Measurements from ENCODE around the gene TAGAP.

The TAGAP gene

GRCh38 chr6:159044899-159045727, at the start of gene TAGAP:
TAGAP (minus strand) TSS chr6:159044991; CDS start chr6:159044146, 845 bp downstream.
- peak; percentile 93 for DNase-seq

- DNase-seq = no peak
Observed at GRCh38 chr6:159093609-159094443, 49.0 kb upstream of the TAGAP start.

- no peak for DNase-seq
Observed at GRCh38 chr6:159092631-159093030, 47.8 kb upstream of the TAGAP start.

GRCh38 chr6:159090530-159091480, 46.0 kb upstream of the TAGAP start:
- no peak for DNase-seq

GRCh38 chr6:159089909-159090308, 45.1 kb upstream of the TAGAP start:
- DNase-seq = no peak

GRCh38 chr6:159089443-159089842, 44.7 kb upstream of the TAGAP start:
- DNase-seq = no peak

- no peak for DNase-seq
Observed at GRCh38 chr6:159086033-159086618, 41.3 kb upstream of the TAGAP start.

GRCh38 chr6:159085396-159085895, 40.7 kb upstream of the TAGAP start:
- DNase-seq = no peak

- no peak for DNase-seq
Observed at GRCh38 chr6:159084493-159085091, 39.8 kb upstream of the TAGAP start.

- no peak for DNase-seq
Observed at GRCh38 chr6:159083146-159083545, 38.4 kb upstream of the TAGAP start.

GRCh38 chr6:159082039-159082815, 37.4 kb upstream of the TAGAP start:
- DNase-seq = no peak

GRCh38 chr6:159080217-159080976, 35.6 kb upstream of the TAGAP start:
- no peak for DNase-seq

GRCh38 chr6:159079367-159079766, 34.6 kb upstream of the TAGAP start:
- no peak for DNase-seq

GRCh38 chr6:159077123-159077522, 32.3 kb upstream of the TAGAP start:
- DNase-seq = no peak

- no peak for DNase-seq
Observed at GRCh38 chr6:159075506-159076228, 30.9 kb upstream of the TAGAP start.

- DNase-seq = no peak
Observed at GRCh38 chr6:159074876-159075275, 30.1 kb upstream of the TAGAP start.

GRCh38 chr6:159074120-159074684, 29.4 kb upstream of the TAGAP start:
- no peak for DNase-seq

- no peak for DNase-seq
Observed at GRCh38 chr6:159071843-159072769, 27.3 kb upstream of the TAGAP start.
